GM18873 (cell line): ENCODE measurements around the gene SERPINA7.
"Not testable (repeated sequence)": the region's sequence is repeated elsewhere in the genome, so short reads cannot be mapped to it uniquely, and the experiment has no call there.

Source experiments
- ATAC-seq: cut with Tn5 transposase; IDR thresholded peaks from one replicate; pipeline ENCODE4 v1.9.1; 2021; ENCODE audit warnings: mild to moderate bottlenecking, moderate library complexity, moderate number of reproducible peaks; ENCODE audit not compliant: unreplicated experiment, low FRiP score

SERPINA7 gene, protein sequence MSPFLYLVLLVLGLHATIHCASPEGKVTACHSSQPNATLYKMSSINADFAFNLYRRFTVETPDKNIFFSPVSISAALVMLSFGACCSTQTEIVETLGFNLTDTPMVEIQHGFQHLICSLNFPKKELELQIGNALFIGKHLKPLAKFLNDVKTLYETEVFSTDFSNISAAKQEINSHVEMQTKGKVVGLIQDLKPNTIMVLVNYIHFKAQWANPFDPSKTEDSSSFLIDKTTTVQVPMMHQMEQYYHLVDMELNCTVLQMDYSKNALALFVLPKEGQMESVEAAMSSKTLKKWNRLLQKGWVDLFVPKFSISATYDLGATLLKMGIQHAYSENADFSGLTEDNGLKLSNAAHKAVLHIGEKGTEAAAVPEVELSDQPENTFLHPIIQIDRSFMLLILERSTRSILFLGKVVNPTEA

DNA sequence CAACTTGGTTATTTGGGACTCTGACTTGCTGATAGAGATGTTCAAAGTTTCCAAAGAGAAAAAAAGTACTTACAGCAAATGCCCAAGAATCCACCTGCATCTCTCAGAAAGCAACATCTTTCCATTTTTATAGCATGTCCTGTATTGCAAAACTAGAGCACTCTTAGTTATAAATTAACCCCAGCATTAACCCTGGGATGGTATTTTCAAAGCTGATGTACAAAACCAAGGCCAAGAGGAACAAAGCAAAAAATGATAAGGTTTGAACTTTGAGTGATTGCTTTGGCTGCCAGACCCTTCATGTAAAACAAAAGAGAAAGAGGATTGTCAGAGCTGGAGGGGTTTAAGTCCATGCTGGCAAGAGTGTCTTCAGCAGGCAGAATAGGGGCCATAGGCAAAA, at the start of gene SERPINA7:
Gene SERPINA7, minus strand, starts transcription at position 103 of the 400 bp plus-strand sequence. CDS start 1,669 bp downstream, outside the sequence.
- no peak for ATAC-seq

DNA sequence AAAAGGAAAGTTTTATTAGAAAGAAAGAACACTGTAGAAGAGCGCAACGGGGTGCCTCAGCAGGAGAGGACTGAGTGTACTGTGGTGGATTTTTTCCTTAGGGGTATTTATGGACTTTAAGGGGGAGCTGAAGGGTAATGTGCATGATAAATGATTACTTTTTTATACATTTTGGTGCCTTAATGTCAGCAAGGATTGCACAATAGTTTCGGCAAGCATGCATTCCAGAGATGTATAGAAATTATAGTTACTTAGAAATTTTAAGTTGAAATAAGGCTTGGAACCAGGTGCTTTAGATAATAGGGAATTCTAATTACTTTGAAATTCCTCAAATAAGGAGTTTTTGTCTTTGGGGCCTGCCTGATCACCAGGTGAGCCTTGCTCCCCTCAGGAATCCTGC, 30.5 kb upstream of the SERPINA7 start:
- ATAC-seq, result no peak

DNA sequence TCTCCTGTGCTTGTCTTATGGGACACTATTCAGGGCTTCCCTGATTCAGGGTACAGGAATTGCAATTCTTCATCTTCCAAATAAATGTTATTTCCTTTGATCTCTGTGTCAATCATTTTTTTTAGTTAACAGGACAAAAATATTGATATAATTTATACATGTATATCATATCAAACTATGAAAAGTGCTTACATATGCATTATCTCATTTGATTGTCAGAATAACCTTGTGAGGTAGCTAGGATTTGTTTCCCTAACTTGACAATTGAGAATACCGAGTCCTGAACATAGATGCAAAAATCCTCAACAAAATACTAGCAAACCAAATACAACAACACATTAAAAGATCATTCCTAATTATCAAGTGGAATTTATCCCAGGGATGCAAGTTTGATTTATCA, 11.5 kb upstream of the SERPINA7 start:
- no peak for ATAC-seq

DNA sequence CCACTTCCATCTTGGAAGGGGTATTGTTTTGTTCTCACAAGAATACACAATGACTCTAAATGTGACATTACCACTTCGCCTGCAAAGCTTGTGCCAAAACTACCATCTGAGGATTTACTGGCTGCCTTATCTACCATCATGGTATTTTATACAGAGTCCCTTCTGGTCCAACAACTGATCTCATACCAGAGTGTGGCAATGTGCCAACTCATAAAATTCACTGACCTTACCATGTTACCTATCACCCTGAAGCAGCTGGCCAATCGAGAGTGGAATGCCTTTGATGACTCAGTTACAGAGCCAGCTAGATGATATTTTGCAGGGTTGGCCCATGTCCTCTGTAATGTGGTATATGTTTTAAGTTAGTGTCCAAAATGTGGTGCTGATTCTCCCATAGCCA, 3.8 kb upstream of the SERPINA7 start:
- ATAC-seq, result no peak

DNA sequence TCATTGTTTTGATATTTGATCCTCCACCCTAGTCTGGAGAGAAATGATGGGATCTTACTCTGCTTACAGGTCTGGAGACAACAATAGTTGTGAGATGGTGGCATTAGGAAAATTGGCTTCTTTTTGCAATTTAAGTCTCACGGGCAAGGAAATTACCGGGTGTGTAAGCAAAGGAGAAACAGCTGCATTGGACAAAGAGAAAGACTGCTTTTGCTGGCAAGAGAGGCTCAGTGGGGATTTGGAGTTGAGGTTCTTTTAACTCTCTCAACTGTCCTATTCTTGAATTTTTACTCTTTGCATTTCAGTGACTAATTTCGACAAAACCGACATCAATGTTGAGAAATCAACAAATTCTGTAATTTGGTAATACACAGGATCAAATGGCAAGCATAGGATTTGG, 2.3 kb upstream of the SERPINA7 start:
- no peak for ATAC-seq

DNA sequence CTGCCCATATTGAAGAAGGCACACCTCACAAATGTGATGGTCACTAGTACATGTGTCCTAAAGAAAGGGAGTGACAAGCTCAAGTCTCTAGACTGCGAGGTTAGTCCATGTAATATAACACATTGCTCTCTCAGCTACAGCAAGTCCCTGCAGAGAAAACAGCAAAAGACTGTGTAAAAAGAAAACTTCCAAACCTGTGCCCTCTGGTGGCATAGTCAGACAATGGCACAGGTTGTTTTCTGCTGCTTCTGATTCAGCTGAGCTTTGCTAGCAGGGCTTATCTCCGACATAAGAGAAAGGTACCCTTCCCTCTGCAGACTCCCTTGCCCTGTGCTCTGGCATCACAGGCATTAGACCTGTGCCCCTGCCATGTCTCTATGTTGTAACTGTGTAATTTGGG, 1.4 kb upstream of the SERPINA7 start:
- ATAC-seq, result no peak

DNA sequence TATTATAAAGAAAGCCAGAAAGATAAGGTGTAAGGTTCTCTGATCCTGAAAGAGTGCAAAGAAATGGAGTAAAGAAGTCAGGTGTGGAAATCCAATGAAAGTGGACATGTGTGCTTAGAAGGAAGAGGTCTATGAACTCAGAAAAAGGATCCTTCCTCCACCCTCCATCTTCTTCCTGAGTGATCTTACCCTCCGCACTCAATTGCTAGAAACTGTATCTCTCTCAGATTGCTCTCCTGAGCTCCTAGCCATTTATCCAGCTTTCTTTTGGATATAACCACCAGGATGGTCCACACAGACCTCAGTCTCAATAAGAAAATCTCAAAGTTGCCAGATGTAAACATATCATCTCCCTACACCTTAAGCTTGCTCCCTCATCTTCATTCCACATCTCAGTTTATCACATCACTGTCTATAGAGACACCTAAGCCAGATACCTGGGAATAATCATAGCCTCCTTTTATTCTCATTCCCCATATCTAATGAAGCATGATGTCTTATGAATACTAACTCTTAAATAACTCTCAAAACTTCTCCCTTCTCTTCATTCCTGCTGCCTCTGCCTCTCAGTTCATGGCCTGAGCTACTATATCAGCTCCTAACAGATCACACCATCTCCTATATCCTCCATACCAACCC, 573 bp downstream of the SERPINA7 start:
- no peak for ATAC-seq

DNA sequence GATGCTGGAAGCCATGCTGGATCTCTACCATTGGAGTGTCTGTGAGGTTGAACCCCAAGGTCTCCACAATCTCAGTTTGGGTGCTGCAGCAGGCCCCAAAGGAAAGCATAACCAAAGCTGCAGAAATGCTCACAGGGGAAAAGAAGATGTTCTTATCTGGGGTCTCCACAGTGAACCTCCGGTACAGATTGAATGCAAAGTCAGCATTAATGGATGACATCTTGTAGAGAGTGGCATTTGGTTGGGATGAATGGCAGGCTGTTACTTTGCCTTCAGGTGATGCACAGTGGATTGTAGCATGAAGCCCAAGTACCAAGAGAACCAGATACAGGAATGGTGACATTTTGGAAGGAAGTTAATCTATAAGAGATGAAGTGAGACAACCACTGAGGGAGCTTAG, 1.8 kb downstream of the SERPINA7 start:
- no peak for ATAC-seq

DNA sequence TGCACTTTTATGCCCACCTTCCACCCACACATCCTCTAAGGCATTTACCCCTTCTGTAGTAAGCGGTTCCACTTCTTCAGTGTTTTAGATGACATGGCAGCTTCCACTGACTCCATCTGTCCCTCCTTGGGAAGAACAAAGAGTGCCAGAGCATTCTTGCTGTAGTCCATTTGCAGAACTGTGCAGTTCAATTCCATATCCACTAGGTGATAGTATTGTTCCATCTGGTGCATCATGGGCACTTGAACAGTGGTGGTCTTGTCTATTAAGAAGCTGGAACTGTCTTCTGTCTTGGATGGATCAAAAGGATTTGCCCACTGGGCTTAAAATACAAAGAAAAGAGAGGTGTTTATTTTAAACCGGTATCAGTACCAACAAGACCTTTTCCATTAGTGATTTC, 3.5 kb downstream of the SERPINA7 start:
- no peak for ATAC-seq

DNA sequence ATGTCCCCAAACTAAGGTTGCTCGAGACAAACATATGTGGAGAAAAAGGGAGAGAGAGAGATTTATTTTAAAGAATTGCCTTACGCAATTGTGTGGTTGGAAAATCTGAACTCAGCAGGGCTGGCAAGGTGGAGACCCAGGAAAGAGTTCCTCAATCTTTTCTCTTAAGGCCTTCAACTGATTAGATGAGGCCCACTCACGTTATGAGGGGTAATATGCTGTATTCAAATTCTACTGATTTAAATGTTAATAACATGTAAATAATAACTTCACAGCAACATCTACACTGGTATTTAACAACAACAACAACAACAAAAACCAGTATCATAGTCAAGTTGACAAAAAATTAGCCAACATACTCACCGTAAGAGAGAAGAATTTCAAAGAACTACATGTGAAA, 14.6 kb downstream of the SERPINA7 start:
- ATAC-seq, result no peak

DNA sequence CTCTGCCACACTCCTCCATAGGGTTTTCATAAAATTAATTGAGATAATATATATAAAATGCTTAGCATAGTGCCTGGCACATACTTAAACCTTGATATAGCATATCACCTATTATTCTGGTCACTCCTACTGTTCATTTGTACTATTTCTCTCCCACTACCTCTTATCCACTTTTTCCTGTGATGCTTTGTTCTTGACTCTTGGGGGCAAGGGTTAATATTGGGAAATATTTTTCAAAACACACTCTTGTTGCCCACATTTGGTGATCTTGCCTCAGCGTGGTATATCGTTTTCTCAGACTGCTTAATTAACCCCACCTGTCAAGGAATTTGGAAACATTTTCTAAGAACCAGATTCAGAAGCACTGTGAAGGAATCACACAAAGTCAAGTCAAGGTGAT, 16.3 kb downstream of the SERPINA7 start:
- ATAC-seq, result no peak

DNA sequence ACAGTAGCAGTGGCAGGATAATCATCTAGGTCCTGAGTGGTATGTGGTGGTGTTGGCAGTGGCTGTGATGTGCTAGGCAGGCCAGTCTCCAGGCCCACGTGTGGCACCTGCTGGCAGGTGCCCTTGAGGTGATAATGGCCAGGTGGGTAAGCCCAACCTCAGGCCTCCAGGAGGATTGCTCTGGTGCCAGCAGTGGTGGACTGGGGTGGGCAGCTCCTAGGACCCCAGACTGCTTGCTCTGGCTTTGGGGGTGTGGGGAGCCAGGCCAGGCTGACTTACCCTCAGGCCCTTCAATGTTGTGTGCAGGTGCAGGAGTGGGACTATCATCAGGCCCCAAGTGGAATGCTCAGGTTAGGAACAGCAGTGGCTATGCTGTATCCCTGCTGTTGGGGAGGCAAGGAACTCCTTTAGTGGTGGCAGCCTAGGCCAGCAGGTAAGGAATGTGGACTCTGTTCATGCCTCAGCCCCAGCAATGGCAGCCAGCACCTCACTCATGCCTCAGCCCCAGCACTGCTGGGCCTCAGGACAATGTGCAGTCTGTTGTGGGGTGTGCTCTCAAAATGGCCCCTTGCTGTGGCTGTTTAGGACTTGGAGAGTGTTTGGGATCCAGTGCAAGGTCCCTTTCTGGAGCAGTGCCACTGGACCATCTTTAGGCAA, 24.3 kb downstream of the SERPINA7 start:
- no peak for ATAC-seq

DNA sequence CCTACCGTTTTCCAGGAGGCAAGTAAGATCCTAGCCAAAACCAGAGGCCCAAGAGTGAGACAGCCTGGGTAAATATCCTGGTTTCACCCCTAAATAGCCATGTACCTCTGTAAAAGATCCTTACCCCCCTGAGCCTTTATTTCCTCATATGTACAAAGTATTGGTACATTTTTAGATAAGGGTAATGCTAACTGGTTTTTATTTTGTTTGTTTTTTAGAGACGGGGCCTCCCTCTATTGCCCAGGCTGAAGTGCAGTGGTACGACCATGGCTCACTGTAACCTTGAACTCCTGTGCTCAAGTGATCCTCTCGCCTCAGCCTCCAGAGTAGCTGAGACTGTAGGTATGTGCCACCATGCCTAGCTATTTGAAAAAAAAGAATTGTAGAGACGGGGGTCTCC, 29.4 kb downstream of the SERPINA7 start:
- ATAC-seq, result no peak

DNA sequence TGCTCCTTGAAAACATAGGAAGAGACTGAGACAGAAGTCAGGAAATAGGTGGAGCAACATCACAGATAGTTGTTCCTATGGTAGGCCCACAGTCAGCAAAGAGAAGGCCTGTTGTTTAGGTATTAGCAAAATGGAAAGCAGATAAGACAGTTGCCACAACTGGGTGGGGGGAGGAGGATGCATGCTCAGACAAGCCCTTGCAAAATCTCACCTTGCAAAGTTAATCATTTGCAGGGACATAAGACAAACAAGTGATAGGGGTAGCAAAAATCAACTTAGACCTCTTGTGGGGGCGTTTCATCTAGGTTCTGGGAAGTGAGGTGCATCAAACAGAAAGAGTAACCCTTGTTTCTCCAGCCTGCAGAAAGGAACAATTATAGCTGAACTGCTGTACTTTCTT, 30.7 kb downstream of the SERPINA7 start:
- ATAC-seq, result no peak

DNA sequence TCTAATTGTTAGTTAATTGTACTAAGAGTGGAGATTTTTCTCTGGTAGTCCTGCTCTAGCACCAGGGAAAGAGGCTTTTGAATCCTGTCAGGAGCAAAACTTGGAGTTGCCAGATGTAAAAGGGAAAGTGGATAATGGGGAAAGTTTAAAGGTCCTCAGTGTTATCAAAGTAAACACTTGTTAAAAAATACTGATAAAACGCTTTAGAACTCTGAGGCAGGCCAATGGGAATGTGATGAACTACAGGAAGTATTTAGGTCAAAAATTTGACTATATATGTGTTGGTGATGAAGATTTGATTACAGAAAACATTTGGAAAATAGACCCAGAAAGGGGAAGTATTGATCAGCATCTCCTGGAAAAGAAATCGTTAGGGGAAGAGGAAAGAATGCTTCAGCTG, 32.8 kb downstream of the SERPINA7 start:
- ATAC-seq, result no peak

DNA sequence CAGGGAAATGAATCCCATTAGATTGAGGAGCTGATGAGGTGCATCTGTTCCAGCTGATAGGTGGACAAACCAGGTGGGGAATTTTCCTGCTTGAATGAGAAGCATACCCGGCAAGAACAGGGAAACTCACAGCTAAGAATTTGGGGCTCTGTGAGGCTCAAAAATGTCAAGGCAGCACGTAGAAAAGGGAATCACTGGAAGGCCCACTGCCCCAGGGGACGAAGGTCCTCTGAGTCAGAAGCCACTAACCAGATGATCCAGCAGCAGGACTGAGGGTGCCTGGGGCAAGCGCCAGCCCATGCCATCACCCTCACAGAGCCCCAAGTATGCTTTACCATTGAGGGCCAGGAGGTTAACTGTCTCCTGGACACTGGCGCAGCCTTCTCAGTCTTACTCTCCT, 37.9 kb downstream of the SERPINA7 start:
- ATAC-seq, result not testable (repeated sequence)

DNA sequence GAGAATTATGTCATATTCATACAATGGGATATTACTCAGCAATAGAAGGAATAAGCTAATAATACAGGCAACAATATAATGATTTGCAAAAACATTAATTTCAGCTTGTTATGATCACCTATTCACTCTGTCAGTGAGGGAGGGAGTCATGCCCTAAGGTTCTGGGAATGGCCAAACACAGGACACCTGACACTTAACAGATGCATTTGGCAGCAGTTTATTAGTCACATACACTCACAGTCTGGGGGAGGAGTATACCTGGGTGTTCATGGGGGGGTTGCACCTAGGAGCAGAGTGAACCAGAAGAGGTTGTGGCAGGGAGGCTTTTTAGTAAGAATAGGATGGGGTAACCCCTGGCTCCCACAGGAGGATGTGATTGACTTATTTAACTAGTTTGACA, 38.3 kb downstream of the SERPINA7 start:
- ATAC-seq, result no peak

DNA sequence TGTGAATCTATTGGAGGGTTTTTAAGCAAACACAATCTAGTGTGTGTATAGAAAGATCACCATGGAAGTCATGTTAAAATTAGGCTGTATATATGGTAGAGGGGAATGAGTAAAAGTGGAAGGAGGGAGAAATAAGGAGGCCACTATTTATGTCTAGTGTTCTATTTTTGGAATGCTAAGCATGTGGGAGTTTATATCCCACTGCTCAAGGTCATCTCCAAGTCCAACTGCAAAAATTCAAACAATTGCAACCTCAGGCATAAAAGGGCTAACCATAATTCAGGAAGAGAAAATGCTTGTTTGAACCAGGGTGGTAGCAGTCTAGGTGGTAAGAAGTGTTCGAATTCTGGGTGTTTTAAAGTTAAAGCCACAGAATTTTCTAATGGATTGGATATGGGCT, 39.2 kb downstream of the SERPINA7 start:
- no peak for ATAC-seq

DNA sequence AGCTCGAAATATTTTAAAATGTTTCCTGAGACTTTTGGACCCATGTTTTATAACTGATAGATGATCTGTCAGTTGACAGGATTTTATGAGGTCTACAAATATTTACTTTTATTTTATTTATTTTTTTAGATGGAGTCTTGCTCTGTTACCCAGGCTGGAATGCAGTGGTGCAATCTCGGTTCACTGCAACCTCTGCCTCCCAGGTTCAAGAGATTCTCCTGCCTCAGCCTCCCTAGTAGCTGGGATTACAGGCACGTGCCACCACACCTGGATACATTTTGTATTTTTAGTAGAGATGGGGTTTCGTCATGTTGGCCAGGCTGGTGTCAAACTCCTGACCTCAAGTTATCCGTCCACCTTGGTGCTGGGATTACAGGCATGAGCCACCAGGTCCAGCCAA, 50.0 kb downstream of the SERPINA7 start:
- not testable (repeated sequence) for ATAC-seq
